Hematopoietic multipotent progenitor cell treated with erythropoietin and hydrocortisone succinate and interleukin-3 and kit ligand, for 4 days (in vitro differentiated cells): ENCODE measurements around the gene CLCN1.
"Not testable (repeated sequence)": the region's sequence is repeated elsewhere in the genome, so short reads cannot be mapped to it uniquely, and the experiment has no call there.

Source experiments
- DNase-seq: peaks from one replicate; pipeline ENCODE4 v3.0.0-alpha.2; 2015

CLCN1 gene

DNA sequence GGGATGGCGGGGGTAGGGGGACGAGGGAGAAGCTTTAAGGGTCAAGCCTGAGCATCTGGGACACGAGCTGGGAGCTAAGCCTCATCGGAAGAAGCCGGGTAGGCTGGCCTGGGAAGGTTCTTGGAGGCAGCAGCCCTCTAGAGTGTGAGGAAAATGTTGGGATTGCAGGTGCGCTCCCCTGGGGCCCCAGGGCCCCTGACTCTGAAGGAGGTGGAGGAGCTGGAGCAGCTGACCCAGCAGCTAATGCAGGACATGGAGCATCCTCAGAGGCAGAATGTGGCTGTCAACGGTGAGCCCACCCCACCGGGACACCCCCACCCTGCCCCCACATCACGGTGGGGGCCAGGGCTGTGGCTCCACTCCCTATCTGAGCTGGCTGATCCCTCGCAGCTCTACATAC is 72.1 kb downstream of the CLCN1 start:
- DNase-seq = no peak

DNA sequence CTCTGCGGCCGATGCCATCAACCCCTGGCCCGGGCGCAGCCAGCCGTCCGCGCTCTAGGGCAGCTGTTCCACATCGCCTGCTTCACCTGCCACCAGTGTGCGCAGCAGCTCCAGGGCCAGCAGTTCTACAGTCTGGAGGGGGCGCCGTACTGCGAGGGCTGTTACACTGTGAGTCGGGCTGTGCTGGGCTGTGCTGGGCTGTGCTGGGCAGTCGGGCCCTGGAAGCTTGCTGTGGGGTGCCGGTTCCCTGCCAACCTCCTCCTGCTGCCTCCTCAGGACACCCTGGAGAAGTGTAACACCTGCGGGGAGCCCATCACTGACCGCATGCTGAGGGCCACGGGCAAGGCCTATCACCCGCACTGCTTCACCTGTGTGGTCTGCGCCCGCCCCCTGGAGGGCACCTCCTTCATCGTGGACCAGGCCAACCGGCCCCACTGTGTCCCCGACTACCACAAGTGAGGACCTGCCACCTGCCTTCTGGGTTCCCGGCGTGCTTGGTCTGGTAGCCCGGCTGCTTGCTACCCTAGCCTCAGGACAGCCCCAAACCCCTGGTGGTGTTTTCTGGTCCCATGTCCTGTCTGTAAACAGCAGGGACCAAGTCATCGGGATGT is 72.7 kb downstream of the CLCN1 start:
- DNase-seq = no peak

DNA sequence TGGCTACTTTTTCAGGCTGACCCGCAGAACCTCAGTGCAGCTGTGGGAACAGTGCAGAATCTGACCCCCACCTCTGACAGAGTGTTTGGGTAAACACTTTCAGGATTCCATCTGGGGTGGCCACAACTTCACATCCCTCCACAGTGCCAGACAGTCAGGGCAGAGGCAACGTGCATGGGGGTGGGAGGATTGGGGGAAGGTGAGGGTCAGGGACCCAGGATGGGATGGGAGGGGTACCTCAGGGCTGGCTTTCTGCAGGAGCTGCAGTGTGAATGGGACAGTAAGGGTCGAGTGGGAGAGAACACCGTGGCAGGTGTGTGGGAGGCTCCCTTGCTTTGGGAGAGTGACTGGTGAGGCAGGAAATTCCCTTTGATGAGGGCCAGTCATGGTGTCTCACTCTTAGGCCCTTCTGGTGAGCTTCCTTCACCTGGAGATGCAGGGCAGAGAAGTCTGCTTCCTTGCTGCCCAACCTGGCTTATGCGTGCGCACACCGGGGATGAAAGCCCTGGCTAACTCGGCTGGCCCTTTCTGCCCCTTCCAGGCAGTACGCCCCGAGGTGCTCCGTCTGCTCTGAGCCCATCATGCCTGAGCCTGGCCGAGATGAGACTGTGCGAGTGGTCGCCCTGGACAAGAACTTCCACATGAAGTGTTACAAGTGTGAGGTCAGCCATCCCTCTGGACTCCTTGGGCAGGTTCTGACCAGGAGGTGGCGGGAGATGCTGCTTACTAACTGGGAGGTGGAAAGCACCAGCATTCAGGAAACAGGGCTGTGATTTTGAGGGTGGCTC is 73.6 kb downstream of the CLCN1 start:
- DNase-seq = no peak

DNA sequence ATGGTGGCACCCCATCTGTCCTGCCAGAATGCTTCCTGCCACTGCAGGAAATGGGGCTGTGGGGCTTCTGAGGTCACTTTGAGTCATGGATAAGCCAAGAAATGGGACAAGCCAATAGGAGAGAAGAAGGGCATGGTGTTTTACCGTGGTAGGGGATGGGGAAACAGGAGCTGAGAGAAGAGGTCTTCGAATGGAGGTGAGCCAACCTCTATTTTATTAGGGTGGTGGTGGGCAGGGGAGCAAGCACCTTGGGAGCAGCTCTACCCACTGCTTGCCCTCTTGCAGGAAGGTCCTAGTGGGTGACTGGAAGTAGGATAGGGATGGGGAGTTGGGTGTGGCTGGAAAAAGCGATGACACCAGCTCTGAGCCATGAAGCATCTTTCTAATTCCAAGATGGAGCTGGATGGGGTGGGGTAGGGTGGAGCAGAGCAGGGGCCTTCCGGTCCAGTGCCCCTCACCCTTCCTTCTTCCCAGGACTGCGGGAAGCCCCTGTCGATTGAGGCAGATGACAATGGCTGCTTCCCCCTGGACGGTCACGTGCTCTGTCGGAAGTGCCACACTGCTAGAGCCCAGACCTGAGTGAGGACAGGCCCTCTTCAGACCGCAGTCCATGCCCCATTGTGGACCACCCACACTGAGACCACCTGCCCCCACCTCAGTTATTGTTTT is 74.3 kb downstream of the CLCN1 start:
- DNase-seq = no peak

DNA sequence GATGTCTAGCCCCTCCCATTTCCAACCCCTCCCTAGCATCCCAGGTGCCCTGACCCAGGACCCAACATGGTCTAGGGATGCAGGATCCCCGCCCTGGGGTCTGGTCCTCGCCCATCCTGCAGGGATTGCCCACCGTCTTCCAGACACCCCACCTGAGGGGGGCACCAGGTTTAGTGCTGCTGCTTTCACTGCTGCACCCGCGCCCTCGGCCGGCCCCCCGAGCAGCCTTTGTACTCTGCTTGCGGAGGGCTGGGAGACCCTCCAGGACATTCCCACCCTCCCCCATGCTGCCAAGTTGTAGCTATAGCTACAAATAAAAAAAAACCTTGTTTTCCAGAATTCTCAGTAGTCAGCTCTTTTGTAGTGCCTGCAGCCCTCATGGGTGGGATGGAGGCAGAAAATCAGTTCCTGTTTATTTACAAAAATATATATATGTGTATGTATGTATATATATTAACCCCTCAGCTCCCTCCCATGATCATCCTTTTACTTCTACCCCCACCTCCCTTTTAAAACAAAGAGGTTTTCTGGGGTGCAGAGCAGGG is 74.9 kb downstream of the CLCN1 start:
- DNase-seq = no peak

DNA sequence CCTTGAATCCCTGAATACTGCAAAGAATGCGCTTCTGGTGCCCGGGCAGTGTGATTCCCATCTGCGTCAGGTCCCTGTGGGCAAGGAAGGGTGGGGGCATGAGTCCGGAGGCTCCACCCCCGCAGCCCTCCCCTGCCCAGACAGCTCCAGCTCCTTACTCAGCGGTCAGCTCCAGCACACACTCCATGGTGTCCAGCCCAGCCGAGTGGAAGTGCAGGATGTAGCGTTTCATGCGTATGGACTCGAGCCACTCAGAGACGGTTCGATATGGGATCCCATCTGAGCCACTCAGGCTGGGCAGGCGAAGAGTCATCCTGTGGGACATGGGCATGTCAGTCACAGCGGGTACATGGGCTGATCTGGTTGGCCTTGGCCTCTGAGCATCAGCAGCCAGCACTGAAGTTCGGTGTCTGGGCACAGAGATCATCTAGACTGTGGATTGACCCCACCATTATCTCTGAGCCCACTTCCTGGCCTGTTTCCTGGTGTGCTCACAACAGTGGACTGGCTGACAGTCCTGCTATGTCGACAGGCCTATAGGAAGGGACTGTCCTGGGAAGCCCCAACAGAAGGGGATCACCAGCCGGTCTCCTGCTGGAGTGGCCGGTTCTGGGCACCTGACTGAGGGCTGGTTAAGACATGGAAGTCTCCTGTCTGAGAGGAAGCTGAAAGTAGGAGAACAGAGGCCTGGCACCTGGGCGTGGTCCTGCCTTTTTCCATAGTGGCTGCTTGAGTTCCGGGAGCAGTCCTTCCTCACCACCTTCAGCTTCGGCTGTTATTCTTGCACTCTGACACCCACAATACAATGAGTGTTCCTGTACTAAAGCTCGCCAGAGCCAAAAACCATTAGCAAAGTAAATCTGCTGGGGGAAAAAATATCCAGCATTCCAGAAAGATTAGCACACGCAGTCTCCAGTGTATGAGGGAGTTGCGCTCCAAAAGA is 75.8 kb downstream of the CLCN1 start:
- peak; percentile 67 for DNase-seq

DNA sequence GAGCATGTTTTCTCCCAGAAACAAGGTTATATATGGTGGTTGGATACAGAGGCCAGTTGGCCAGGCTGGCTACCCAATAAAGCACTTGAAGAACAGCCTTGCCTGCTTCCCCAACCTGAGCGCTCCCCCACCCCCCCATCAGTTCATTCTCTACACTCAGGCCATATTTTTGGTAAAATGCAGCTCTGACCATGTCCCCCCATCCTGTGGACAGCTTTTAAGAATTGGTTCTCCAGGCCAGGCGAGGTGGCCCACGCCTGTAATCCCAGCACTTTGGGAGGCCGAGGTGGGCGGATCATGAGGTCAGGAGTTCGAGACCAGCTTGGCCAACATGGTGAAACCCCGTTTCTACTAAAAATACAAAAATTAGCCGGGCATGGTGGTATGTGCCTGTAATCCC is 76.5 kb downstream of the CLCN1 start:
- DNase-seq = not testable (repeated sequence)

DNA sequence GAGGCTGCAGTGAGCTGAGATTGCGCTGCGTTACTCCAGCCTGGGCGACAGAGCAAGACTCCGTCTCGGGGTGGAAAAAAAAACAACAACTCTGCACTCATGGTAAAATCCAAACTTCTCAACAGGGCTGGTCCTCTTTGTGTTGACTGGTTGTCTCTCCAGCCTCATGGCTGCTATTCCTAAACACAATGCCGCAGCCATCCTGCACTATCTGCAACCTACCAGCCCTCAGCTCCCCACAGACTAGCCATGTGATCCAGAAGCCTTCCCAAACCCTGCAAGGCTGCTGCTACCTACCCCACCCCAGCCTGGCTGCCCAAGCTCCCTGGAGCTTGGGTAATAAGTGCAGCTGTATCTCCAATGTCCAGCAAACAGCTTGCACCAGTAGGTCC is 77.0 kb downstream of the CLCN1 start:
- no peak for DNase-seq

DNA sequence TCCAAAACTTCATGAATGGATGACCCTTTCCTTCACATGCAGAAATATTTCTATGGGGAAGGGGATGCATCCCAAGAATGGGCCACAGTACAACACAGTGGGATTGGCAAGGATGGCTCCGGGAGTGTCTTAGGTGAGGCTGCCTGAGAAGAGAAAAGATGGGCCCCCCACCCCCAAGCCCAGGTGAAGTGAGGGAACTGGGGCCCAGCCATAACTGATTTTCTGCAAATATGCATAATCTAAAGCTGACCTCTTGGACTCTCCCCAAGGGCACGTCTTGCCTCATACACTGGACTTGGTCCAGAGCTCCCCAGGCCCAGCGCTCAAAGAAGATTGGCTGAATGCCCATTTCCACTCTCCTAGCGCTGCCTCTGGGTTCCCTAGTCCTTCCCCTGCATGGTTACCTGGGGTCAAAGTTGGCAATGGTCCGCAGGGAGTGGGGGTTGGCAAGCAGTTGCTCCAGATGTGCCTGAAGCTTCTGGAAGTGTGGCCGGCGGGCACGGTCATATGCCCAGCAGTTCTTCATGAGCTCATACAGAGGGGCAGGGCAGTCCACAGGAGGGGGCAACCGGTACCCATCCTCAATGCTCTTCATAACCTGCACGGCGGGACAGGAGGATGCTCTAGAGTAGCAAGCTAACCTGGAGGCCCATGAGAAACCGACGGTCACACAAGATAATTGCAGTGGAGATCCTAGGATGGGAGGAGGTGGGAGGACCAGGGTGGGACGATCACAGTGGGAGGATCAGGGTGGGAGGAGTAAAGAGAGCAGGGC is 77.5 kb downstream of the CLCN1 start:
- DNase-seq = no peak

DNA sequence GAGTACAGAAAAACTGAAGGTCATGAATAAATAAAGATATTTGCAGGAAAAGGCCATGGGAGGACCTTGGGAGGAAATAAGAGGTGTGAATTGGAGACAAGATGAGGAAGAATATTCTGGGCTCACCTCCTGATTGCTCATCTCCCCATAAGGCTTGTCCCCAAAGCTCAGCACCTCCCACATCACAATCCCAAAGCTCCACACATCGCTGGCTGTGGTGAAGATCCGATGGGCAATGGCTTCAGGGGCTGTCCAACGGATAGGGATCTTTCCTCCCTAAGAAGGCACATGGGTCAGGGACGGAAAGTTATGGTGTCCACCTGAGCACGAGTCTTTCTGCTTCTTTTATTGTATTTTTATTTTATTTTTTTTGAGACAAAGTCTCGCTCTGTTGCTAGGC is 78.2 kb downstream of the CLCN1 start:
- DNase-seq = no peak

DNA sequence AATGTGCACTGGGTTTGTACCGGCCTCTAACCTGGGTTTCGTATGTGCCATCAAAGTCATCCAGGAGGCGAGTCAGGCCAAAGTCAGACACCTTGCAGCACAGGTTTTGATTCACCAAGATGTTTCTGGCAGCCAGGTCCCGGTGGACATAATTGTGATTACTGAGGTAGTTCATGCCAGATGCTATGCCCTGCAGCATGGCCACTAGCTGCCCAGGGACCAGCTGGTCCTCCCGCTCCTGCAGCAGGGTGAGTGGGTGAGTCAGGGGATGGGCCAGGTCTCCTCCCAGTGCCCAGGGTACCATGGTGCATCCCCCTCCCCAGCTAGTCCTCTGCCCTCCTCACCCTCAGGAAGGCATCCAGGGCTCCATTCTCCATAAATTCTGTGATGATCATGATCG is 78.9 kb downstream of the CLCN1 start:
- DNase-seq = no peak

DNA sequence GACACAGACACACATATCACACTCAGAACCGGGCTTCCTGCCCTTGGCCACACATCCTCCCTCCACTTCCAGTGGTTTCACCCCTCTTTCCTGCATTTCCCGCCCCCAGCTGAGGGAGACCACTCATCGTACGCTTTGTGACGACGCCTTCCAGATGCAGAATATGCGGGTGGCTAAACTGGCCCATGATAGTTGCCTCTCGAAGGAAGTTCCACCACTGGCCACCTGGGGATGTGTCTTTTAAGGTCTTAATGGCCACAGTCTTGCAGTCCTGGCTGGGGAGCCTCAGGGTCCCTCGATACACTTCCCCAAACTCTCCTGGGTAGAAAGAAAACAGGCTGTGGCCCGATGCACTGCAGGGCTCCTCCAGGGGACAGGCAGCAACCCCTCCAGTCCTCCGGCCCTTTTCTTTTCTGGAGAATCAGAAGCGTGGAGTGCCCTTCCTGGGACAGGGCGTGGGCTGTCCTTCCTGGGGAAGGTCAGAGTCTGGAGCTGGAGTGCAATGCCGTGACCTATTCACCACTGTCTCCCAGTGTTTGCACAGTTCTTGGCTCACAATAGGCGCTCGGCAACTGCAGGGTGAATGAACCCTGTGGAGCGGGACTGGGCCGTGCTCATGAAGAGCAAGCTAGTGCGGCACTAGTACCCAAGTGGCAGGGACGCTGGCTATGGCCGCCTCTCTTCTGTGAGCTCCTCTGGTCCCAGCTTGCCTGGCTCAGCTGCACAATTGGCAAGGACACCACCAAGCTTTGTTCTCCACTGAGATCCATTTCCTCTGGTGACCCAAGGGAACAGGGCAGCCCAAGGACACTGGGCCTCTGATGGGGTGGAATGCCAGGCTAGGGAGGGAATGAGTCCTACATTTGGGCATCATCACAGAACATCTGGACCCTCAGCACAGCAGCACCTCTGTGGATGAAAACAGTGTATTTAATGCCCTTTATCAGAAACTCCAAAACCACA is 79.6 kb downstream of the CLCN1 start:
- DNase-seq = peak; percentile 78

DNA sequence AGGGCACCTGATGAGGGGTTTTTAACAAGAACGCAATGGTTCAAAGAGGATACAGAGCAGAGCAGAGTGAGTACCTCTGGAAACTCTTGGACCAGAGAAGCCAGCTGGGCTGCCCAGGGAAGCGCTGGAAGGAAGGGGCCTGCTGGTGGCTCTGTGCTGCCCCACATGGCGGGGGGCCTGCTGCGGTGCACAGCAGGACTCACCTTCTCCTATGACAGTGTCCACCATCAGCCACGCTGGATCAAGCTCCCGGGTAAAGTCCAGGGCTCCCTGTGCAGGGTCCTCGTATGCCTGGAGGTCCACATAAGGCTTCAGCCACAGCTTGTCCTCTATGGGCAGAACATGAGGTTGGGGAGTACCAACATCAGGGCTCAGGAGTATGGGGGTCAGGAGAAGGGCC is 80.3 kb downstream of the CLCN1 start:
- no peak for DNase-seq

DNA sequence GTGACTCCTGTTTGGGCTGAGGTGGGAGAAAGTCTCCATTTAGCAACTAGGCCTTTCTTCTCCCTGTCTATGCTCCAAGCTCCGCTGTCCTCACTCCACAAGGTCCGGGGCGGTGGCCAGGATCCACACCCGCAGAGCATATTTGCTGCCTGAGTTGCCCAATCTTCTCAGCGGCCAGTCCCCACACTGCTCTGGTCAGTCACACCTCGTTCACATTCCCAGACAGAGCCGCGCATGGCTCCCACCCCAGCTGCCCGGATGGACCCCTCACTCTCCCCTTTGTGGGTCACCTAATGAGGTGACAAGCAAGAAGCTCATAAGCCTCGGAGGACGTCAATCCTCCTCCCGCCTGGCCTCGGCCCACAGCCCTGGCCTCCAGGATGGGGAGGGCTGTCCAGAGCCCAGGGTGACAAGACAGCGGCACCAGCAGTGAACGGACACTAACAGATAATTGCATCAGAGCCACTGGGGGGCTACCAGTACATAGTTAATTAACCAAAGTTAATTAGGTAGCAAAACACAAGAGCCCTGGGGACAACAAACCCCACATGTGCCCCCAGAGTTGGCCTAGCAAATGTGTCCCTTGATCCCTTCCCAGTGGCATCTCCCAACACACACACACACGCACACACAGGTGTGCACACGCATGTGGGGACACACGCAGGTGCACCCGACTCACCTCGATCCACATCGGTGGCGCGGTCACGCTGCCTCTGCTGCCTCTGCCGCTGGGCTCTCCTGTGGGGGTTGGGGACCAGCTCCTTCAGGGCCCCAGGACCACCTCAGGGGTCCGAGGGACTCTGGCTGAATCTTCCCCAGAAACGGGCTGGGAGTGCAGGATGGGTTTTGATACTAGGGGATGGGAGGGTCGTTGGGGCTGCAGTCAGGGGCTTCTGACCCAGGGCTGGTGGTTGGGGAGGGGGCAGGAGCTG is 81.0 kb downstream of the CLCN1 start:
- DNase-seq = no peak

DNA sequence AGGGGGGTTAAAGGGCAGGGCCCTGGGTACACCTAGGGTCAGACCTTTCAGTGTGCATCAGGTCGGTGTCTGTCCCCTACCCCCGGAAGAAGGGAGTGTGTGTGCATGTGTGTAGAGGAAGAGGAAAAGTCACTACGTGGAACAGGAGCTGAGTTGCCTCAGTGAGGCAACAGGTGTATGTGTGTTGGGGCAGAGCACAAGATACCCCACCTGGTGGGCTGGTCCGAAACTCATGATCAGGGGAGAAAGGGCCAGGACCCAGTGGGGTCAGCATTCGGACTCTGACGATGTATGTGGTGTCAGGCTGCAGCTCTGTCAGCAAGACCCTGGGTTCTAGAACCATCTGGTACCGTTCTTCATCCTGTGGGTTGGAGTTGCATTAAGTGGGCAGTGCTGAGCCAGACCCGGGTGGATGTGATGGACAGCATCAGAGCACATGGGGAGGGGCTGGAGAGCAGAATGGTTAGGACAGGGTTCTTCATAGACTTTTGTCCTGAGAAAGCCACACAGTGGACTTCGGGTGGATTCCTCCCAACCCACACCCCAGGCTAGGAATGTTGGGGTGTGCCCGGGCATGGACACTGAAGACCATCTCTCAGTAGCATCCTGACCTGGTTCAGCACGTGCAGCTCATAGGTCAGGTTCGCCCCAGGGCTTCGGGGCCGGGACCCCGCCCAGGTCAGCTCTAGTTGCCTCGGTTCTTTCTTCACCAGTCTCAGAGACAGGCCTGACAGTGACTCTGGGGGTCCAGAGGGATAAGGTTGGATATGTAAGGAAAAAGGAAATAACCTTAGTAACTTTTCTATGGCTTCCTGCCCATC is 82.0 kb downstream of the CLCN1 start:
- DNase-seq = no peak

DNA sequence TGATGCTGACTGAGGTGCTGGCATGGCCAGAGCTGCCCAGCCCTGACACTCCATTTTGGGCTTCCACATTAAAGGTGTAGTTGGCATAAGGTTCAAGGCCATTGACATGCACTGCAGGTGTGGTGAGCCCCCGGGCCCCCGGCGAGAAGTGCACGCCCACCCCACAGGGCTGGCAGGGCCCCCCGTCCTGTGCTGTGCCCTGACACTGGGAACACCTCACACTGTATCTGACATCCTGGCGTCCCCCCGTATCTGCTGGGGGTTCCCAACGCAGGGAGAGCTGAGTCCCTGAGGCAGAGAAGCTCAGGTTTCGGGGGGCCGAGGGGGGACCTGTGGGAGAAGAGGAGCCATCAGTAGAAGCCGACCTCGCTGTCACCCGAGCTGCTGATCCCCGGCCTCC is 82.7 kb downstream of the CLCN1 start:
- DNase-seq = no peak

DNA sequence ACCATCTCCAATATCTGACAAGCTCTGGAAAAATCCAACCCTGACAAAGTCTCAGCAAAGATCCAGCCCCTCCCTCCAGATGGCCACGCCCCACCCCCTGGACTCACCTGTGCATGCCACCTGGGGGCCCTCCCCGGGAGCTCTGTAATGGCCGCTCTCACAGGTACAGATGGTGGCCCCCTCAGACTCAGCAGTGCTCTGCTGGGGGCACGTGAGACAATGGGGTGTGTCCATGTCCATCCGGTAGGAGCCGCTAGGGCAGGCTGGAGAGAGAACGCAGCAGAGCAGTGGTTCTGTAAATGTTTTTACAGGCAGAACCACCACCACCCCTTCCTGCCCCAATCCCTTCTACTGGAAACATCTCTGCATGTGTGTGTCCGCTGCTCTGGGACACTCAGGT is 83.2 kb downstream of the CLCN1 start:
- no peak for DNase-seq

DNA sequence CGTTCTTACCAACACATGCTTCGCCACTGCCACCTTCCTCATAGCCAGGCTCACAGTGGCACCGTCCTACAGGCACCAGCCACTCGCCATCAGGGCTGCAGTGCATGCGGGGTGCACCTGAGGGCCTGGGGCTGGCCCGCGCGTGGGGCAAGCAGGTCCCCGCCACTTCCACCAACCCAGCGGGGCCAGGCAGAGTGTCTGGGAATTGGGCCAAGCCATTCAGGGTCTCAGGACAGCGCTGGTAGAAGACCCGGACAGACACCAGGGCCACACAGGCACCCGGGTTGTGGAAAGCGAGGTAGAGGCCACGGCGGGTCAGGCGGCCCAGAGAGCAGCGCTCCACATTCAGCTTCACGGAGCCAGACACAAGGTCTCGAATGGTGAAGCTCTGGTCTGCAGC is 83.7 kb downstream of the CLCN1 start:
- DNase-seq = no peak

DNA sequence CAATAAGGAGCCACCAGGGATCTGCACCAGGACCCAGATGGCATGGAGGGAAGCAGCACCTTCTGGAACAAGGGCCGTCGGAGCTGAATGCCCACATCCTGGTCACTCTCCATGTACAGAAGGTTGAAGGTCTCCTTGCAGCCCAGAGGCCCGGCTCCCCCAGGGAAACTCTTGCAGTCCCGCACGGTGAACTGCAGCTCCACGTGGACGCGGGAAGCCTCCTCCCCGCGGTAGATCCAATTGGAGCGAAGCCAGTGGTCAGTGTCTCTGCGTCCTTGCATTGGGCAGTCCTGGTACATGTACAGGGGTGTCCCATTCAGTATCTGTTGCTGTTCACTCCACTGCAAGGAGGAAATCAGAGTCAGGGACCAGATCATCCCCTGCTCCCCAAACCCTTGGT is 85.4 kb downstream of the CLCN1 start:
- no peak for DNase-seq
